Stimulated activated memory B cell treated with anti-CD40 and anti-IgM and Interleukin-4, amounts not matched to agents 10 μg/mL and 1 μg/mL and 100 μg/mL, for 72 hours (primary cell): ENCODE measurements around the gene ARHGAP8.
"Not testable (repeated sequence)": the region's sequence is repeated elsewhere in the genome, so short reads cannot be mapped to it uniquely, and the experiment has no call there.

Experiments used
- ATAC-seq: fragments of 150-1000 bp; cut with Tn5 transposase; 2 replicates; pipeline ENCODE4 v1.10.0; 2021
- H3K27ac Mint-ChIP-seq: one replicate; pipeline ENCODE4 v1.8.0; 2022; ENCODE audit warnings: mild to moderate bottlenecking, mixed read lengths
- H3K27me3 Mint-ChIP-seq: one replicate; pipeline ENCODE4 v1.8.0; 2022; ENCODE audit warnings: mixed read lengths
- H3K36me3 Mint-ChIP-seq: one replicate; pipeline ENCODE4 v1.8.0; 2022; ENCODE audit warnings: mixed read lengths
- H3K4me1 Mint-ChIP-seq: one replicate; pipeline ENCODE4 v1.8.0; 2022; ENCODE audit warnings: mixed read lengths
- H3K4me3 Mint-ChIP-seq: one replicate; pipeline ENCODE4 v1.8.0; 2022; ENCODE audit warnings: mild to moderate bottlenecking, moderate library complexity, mixed read lengths
- H3K9me3 Mint-ChIP-seq: one replicate; pipeline ENCODE4 v1.8.0; 2022; ENCODE audit warnings: mixed read lengths

ARHGAP8 gene

GRCh38 chr22:44890416-44891292, 138.3 kb downstream of the ARHGAP8 start:
- ATAC-seq = peak; percentile 3
- Mint-ChIP-seq H3K27ac (no peak overlapping the region), H3K27me3 (peaks cover 3% of the 10 kb centered on the region), H3K4me1 (no peaks in the 10 kb centered on the region), H3K36me3 (no peaks in the 10 kb centered on the region), H3K9me3 (no peaks in the 10 kb centered on the region), H3K4me3 (no peak overlapping the region)

GRCh38 chr22:44891293-44891747, 138.9 kb downstream of the ARHGAP8 start:
- Mint-ChIP-seq H3K27me3 (peaks cover 6% of the 10 kb centered on the region), H3K4me1 (no peaks in the 10 kb centered on the region), H3K27ac (no peak overlapping the region), H3K9me3 (no peaks in the 10 kb centered on the region), H3K4me3 (no peak overlapping the region), H3K36me3 (no peaks in the 10 kb centered on the region)
- no peak for ATAC-seq

DNA sequence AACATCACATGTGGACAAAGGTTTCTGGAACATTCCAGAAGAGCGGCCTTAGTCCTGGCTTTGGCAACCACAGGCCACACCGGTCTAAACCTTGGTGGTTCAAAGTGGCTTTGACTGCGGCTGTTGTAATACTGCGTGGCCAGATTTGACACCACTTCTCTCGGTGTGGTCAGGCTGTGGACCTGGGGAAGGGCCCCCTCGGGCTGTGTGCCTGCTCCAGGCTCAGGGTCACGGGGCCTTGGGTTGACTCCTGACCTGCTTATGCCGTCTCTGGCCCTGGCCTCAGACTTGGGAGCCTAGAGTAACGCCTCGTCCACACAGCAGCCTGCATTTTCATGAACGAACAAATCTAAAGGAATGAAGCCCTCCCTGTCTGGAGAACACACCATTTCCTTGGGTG, 139.4 kb downstream of the ARHGAP8 start:
- Mint-ChIP-seq H3K9me3 (no peaks in the 10 kb centered on the region), H3K27ac (no peak overlapping the region), H3K27me3 (peaks cover 6% of the 10 kb centered on the region), H3K4me1 (no peaks in the 10 kb centered on the region), H3K36me3 (no peaks in the 10 kb centered on the region), H3K4me3 (no peak overlapping the region)
- ATAC-seq = no peak

DNA sequence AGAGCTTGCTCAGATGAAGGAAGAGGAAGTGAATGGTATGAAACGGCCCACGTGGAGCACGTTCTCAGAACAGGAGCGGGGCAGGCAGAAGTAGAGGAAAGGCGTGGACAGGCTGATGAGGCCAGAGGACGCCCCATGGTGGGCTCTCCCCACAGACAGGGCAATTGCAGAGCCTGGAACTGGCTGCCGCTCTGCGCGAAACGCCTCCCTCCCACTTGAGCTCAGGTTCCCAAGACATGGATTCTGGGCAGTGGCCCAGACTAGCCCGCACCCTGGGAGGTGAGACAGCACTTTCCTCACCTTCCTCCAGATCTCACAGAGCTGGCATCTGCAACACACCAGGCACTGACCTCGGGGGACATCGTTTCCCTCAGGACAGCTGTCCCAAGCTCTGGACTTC, 139.9 kb downstream of the ARHGAP8 start:
- Mint-ChIP-seq H3K27ac (no peak overlapping the region), H3K4me1 (no peaks in the 10 kb centered on the region), H3K9me3 (no peaks in the 10 kb centered on the region), H3K36me3 (no peaks in the 10 kb centered on the region), H3K27me3 (peaks cover 6% of the 10 kb centered on the region), H3K4me3 (no peak overlapping the region)
- no peak for ATAC-seq

GRCh38 chr22:44892803-44893730, 140.7 kb downstream of the ARHGAP8 start:
- no peak overlapping the region for H3K4me3 Mint-ChIP-seq
- H3K36me3 Mint-ChIP-seq = no peaks in the 10 kb centered on the region
- no peaks in the 10 kb centered on the region for H3K9me3 Mint-ChIP-seq
- H3K4me1 Mint-ChIP-seq = no peaks in the 10 kb centered on the region
- peaks cover 6% of the 10 kb centered on the region for H3K27me3 Mint-ChIP-seq
- ATAC-seq = no peak
- H3K27ac Mint-ChIP-seq = no peak overlapping the region

- H3K36me3 Mint-ChIP-seq = no peaks in the 10 kb centered on the region
- no peak for ATAC-seq
- H3K27ac Mint-ChIP-seq = no peak overlapping the region
- no peaks in the 10 kb centered on the region for H3K9me3 Mint-ChIP-seq
- no peak overlapping the region for H3K4me3 Mint-ChIP-seq
- H3K4me1 Mint-ChIP-seq = no peaks in the 10 kb centered on the region
- H3K27me3 Mint-ChIP-seq = peaks cover 6% of the 10 kb centered on the region
These were observed 141.3 kb downstream of the ARHGAP8 start for GRCh38 chr22:44893731-44894080.

DNA sequence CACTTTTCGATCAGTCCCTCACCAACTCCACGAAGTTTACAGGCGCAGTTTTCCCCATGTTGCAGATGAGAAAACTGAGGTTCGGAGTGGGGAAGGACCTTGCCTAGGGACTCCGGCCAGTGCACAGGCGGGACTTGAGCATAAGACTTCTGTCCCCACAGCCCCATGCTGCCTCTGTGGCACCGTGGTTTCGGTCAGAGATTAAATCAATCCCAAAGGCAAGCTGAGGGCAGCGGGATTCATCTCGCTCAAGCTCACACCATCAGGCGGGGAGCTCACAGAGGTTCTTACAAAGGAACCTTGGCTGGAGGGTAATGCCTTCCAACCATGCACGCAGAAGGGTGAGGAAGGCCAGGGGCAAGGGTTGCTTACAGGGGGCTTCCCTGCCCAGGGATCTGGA, 141.9 kb downstream of the ARHGAP8 start:
- H3K36me3 Mint-ChIP-seq = no peaks in the 10 kb centered on the region
- H3K4me1 Mint-ChIP-seq = no peaks in the 10 kb centered on the region
- H3K27ac Mint-ChIP-seq = no peak overlapping the region
- no peak for ATAC-seq
- no peak overlapping the region for H3K4me3 Mint-ChIP-seq
- peaks cover 6% of the 10 kb centered on the region for H3K27me3 Mint-ChIP-seq
- H3K9me3 Mint-ChIP-seq = no peaks in the 10 kb centered on the region

DNA sequence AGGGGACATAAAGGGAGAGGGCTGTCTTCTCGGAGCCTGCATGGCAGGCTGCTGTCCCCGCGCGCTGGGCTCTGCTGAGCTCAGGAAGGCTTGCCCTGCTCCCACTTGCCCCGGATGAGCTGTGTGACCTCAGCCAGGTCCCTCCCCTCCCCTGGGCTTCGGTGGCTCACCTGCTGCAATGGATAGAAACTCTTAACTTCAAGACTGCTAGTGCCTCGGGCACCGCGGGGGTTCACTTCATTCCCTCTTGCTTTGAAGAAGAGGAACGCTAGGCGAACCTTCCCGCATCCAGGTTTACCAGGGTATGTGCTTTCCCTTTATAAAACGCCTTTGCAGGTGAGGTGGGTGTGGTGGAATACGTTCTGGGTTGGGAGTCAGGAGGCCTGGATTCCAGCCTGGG, 142.4 kb downstream of the ARHGAP8 start:
- Mint-ChIP-seq H3K4me1 (no peaks in the 10 kb centered on the region), H3K4me3 (no peak overlapping the region), H3K27ac (no peak overlapping the region), H3K9me3 (no peaks in the 10 kb centered on the region), H3K27me3 (peaks cover 8% of the 10 kb centered on the region), H3K36me3 (no peaks in the 10 kb centered on the region)
- no peak for ATAC-seq

GRCh38 chr22:44895296-44896055, 143.1 kb downstream of the ARHGAP8 start:
- Mint-ChIP-seq H3K27me3 (peaks cover 15% of the 10 kb centered on the region), H3K4me3 (no peak overlapping the region), H3K4me1 (no peaks in the 10 kb centered on the region), H3K27ac (no peak overlapping the region), H3K9me3 (no peaks in the 10 kb centered on the region), H3K36me3 (no peaks in the 10 kb centered on the region)
- ATAC-seq = no peak

GRCh38 chr22:44898236-44898635, 145.9 kb downstream of the ARHGAP8 start:
- H3K27ac Mint-ChIP-seq = no peak overlapping the region
- H3K36me3 Mint-ChIP-seq = no peaks in the 10 kb centered on the region

GRCh38 chr22:44901301-44901700, 148.9 kb downstream of the ARHGAP8 start:
- Mint-ChIP-seq H3K27me3 (peaks cover 52% of the 10 kb centered on the region), H3K9me3 (peaks cover 8% of the 10 kb centered on the region), H3K4me3 (no peak overlapping the region), H3K4me1 (no peaks in the 10 kb centered on the region), H3K27ac (no peak overlapping the region), H3K36me3 (no peaks in the 10 kb centered on the region)
- ATAC-seq = no peak

More at GRCh38 chr22:44898236-44898635, 145.9 kb downstream of the ARHGAP8 start:
- no peak for ATAC-seq
- Mint-ChIP-seq H3K27me3 (peaks cover 30% of the 10 kb centered on the region), H3K4me1 (no peaks in the 10 kb centered on the region), H3K9me3 (peaks cover 4% of the 10 kb centered on the region), H3K4me3 (no peak overlapping the region)

GRCh38 chr22:44903164-44903563, 150.8 kb downstream of the ARHGAP8 start:
- not testable (repeated sequence) for H3K36me3 Mint-ChIP-seq, H3K27ac Mint-ChIP-seq, H3K4me3 Mint-ChIP-seq, H3K4me1 Mint-ChIP-seq, H3K9me3 Mint-ChIP-seq, ATAC-seq
- H3K27me3 Mint-ChIP-seq = peaks cover 64% of the 10 kb centered on the region

GRCh38 chr22:44904492-44905152, 152.2 kb downstream of the ARHGAP8 start:
- not testable (repeated sequence) for ATAC-seq, H3K36me3 Mint-ChIP-seq, H3K4me3 Mint-ChIP-seq, H3K27ac Mint-ChIP-seq, H3K4me1 Mint-ChIP-seq, H3K9me3 Mint-ChIP-seq
- peaks cover 64% of the 10 kb centered on the region for H3K27me3 Mint-ChIP-seq

GRCh38 chr22:44906248-44906936, 154.0 kb downstream of the ARHGAP8 start:
- no peak for ATAC-seq
- no peaks in the 10 kb centered on the region for H3K36me3 Mint-ChIP-seq
- H3K27ac Mint-ChIP-seq = no peak overlapping the region
- peaks cover 52% of the 10 kb centered on the region for H3K27me3 Mint-ChIP-seq
- H3K4me1 Mint-ChIP-seq = no peaks in the 10 kb centered on the region
- H3K9me3 Mint-ChIP-seq = peaks cover 16% of the 10 kb centered on the region
- no peak overlapping the region for H3K4me3 Mint-ChIP-seq
